Astrocyte (in vitro differentiated cells and primary cell): Measurements from ENCODE around the gene BLVRA. TPM values are rescaled to one million over a fixed set of nuclear protein-coding genes. Genes with fewer than 3 reads are reported as not detected.

Source experiments
- DNase-seq: peaks from one replicate; pipeline ENCODE4 v3.0.0-alpha.2; 2010; ENCODE audit warnings: low read depth
- FAIRE-seq: peaks from 2 replicates; lab custom pipeline; 2011; peaks lifted over from hg19 to GRCh38; lab: Jason Lieb, UNC
- H2AFZ ChIP-seq: 2 replicates; pipeline ENCODE4 v1.6.0; 2012; ENCODE audit warnings: low read depth, low read length, inconsistent platforms
- H3K27ac ChIP-seq: 2 replicates; pipeline ENCODE4 v1.5.1; 2011; ENCODE audit warnings: low read depth, low read length, inconsistent platforms
- H3K27me3 ChIP-seq: 2 replicates; pipeline ENCODE4 v1.6.0; 2011; ENCODE audit warnings: low read length, inconsistent platforms; ENCODE audit not compliant: insufficient read depth
- H3K36me3 ChIP-seq: 2 replicates; pipeline ENCODE4 v1.5.1; 2011; ENCODE audit warnings: low read length, inconsistent platforms; ENCODE audit not compliant: insufficient read depth
- H3K4me1 ChIP-seq: 2 replicates; pipeline ENCODE4 v1.5.1; 2011; ENCODE audit warnings: low read length, inconsistent platforms; ENCODE audit not compliant: insufficient read depth
- H3K4me2 ChIP-seq: 2 replicates; pipeline ENCODE4 v1.6.0; 2012; ENCODE audit warnings: low read length, inconsistent platforms
- H3K4me3 ChIP-seq: 2 replicates; pipeline ENCODE4 v1.5.1; 2011; ENCODE audit warnings: low read depth, mild to moderate bottlenecking, low read length, inconsistent platforms; ENCODE audit not compliant: insufficient read depth
- H3K79me2 ChIP-seq: 2 replicates; pipeline ENCODE4 v1.6.0; 2012; ENCODE audit warnings: mild to moderate bottlenecking, low read length, inconsistent platforms; ENCODE audit not compliant: insufficient read depth
- H3K9ac ChIP-seq: 2 replicates; pipeline ENCODE4 v1.6.0; 2012; ENCODE audit warnings: mild to moderate bottlenecking, low read length, inconsistent platforms
- H3K9me3 ChIP-seq: 2 replicates; pipeline ENCODE4 v1.5.1; 2012; ENCODE audit warnings: low read depth, mild to moderate bottlenecking, low read length, inconsistent platforms; ENCODE audit not compliant: insufficient read depth
- H4K20me1 ChIP-seq: 2 replicates; pipeline ENCODE4 v1.6.0; 2012; ENCODE audit warnings: low read length, inconsistent platforms; ENCODE audit not compliant: insufficient read depth
- H3K27ac Mint-ChIP-seq: one replicate; pipeline ENCODE4 v1.8.0; 2021; ENCODE audit warnings: mild to moderate bottlenecking, mixed read lengths; ENCODE audit not compliant: unreplicated experiment
- H3K27me3 Mint-ChIP-seq: one replicate; pipeline ENCODE4 v1.8.0; 2021; ENCODE audit warnings: low read depth, mixed read lengths; ENCODE audit not compliant: unreplicated experiment
- H3K36me3 Mint-ChIP-seq: one replicate; pipeline ENCODE4 v1.8.0; 2021; ENCODE audit warnings: low read depth, mixed read lengths; ENCODE audit not compliant: unreplicated experiment
- H3K4me1 Mint-ChIP-seq: one replicate; pipeline ENCODE4 v1.8.0; 2021; ENCODE audit warnings: low read depth, mixed read lengths; ENCODE audit not compliant: unreplicated experiment
- H3K4me3 Mint-ChIP-seq: one replicate; pipeline ENCODE4 v1.8.0; 2021; ENCODE audit warnings: mild to moderate bottlenecking, moderate library complexity, mixed read lengths; ENCODE audit not compliant: unreplicated experiment
- H3K9me3 Mint-ChIP-seq: one replicate; pipeline ENCODE4 v1.8.0; 2021; ENCODE audit warnings: mild to moderate bottlenecking, mixed read lengths; ENCODE audit not compliant: unreplicated experiment
- EZH2 ChIP-seq: IDR thresholded peaks from 2 replicates; pipeline ENCODE4 v1.6.1; 2012; ENCODE audit warnings: mild to moderate bottlenecking, low read length, inconsistent platforms; ENCODE audit not compliant: insufficient read depth
- total RNA-seq: library from RNA; stranded (reverse); gene quantifications from 2 replicates; pipeline ENCODE4 v1.2.1, GENCODE V29; 2021
- TF ChIP-seq, protein P1 (sequence below): IDR thresholded peaks from 2 replicates; pipeline ENCODE4 v1.5.1; 2011; ENCODE audit warnings: low read depth, mild to moderate bottlenecking, inconsistent platforms, low read length, moderate library complexity; ENCODE audit not compliant: insufficient read depth

Gene BLVRA
- total RNA-seq, 1 donor from 2014 or later, result 48.9 TPM

DNA sequence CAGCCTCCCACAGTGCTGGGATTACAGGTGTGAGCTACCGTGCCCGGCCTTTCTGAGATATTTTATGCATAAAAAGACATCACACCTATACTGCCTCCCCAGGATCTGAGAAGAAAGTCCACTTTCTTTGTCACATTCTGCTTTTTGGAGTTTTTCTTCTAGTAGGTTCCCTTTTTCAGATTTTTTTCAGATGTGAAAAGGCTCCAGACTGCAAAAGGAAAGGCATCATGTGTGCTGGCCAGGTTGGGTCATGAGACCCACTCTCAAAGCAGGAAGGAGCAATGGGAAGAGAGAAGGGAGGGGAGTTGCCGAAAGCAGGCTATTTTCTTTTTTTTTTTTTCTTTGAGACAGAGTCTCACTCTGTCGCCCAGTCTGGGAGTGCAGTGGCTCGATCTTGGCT is 10.8 kb downstream of the BLVRA start:
- TF ChIP-seq EZH2, result no peak
- TF ChIP-seq, protein P1, sequence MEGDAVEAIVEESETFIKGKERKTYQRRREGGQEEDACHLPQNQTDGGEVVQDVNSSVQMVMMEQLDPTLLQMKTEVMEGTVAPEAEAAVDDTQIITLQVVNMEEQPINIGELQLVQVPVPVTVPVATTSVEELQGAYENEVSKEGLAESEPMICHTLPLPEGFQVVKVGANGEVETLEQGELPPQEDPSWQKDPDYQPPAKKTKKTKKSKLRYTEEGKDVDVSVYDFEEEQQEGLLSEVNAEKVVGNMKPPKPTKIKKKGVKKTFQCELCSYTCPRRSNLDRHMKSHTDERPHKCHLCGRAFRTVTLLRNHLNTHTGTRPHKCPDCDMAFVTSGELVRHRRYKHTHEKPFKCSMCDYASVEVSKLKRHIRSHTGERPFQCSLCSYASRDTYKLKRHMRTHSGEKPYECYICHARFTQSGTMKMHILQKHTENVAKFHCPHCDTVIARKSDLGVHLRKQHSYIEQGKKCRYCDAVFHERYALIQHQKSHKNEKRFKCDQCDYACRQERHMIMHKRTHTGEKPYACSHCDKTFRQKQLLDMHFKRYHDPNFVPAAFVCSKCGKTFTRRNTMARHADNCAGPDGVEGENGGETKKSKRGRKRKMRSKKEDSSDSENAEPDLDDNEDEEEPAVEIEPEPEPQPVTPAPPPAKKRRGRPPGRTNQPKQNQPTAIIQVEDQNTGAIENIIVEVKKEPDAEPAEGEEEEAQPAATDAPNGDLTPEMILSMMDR, result no peak
- Histone ChIP-seq H3K9me3 (no peaks in the 10 kb centered on the region), H3K27me3 (no peaks in the 10 kb centered on the region), H3K4me3 (no peak overlapping the region), H3K27ac (no peak overlapping the region), H2AFZ (no peak overlapping the region), H3K4me1 (no peaks in the 10 kb centered on the region), H3K9ac (no peak overlapping the region), H3K36me3 (no peaks in the 10 kb centered on the region), H3K79me2 (no peaks in the 10 kb centered on the region), H3K4me2 (no peak overlapping the region), H4K20me1 (peaks cover 29% of the 10 kb centered on the region)
- FAIRE-seq (no peak), DNase-seq (no peak)
- Mint-ChIP-seq H3K4me3 (no peak overlapping the region), H3K9me3 (peaks cover 7% of the 10 kb centered on the region), H3K27ac (no peak overlapping the region), H3K4me1 (peaks cover 5% of the 10 kb centered on the region), H3K36me3 (peaks cover 20% of the 10 kb centered on the region), H3K27me3 (no peaks in the 10 kb centered on the region)

DNA sequence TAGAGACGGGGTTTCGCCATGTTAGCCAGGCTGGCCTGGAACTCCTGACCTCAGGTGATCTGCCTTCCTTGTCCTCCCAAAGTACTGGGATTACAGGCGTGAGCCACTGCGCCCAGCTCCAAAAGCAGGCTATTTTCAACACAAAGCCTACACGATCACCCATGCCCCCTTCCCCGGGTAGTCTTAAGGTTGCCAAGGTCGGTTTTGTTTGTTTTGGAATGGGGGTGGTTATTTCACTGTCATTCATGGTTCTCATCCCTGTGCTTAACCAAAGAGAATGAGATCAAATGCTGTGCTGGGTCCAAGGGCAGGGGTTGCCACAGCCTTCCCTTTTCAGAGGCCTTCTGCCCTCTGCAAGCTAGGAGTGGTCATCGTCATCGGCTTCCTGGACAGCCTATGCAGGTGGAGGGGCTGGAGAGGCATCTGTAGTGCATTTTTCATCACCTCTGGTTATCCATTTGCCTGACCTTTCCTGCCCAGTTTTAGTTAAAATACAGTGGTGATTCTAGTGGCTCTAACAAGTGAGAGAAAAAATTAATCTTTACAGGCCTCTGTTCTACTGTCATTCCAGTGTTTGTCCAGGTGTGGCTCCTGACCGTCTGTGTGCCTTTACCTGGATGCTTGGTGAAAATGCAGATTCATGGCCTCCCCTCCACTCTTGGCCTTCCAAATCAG is 11.4 kb downstream of the BLVRA start:
- H3K36me3 ChIP-seq, result no peaks in the 10 kb centered on the region
- no peak overlapping the region for H3K9ac ChIP-seq
- DNase-seq, result no peak
- H3K9me3 ChIP-seq, result no peaks in the 10 kb centered on the region
- peaks cover 20% of the 10 kb centered on the region for H3K36me3 Mint-ChIP-seq
- no peaks in the 10 kb centered on the region for H3K27me3 ChIP-seq
- no peak overlapping the region for H3K4me3 Mint-ChIP-seq
- H3K27ac ChIP-seq, result no peak overlapping the region
- H4K20me1 ChIP-seq, result peaks cover 23% of the 10 kb centered on the region
- H3K79me2 ChIP-seq, result no peaks in the 10 kb centered on the region
- no peak for FAIRE-seq
- H2AFZ ChIP-seq, result no peak overlapping the region
- H3K4me3 ChIP-seq, result no peak overlapping the region
- H3K27me3 Mint-ChIP-seq, result no peaks in the 10 kb centered on the region
- H3K4me2 ChIP-seq, result no peak overlapping the region
- H3K4me1 ChIP-seq, result no peaks in the 10 kb centered on the region
- H3K27ac Mint-ChIP-seq, result no peak overlapping the region
- peaks cover under 1% of the 10 kb centered on the region for H3K4me1 Mint-ChIP-seq
- TF ChIP-seq, protein P1, result no peak
- TF ChIP-seq EZH2, result no peak
- H3K9me3 Mint-ChIP-seq, result peaks cover 7% of the 10 kb centered on the region

DNA sequence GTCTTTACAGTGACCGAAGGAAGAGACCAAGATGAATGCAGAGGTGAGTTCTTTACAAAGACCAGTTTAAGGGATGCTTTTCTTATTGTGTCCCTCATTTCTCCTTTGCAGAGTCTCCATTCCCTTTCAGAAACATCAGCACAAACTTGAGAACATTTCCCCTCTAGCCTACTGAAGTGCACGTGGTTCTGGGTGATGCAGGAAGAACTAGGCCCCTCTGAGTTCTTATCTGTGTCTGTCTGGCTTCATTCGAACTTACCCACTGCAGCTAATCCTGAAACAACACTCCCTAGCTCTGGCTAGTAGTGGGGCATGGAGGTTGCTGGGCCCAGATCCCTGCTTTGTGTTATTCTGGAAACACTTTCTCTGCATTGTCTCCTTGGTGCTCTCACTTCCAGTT is 12.6 kb downstream of the BLVRA start:
- Histone ChIP-seq H3K9ac (no peak overlapping the region), H3K9me3 (no peaks in the 10 kb centered on the region), H3K27me3 (no peaks in the 10 kb centered on the region), H2AFZ (no peak overlapping the region), H3K4me1 (no peaks in the 10 kb centered on the region), H3K36me3 (no peaks in the 10 kb centered on the region), H4K20me1 (peaks cover 22% of the 10 kb centered on the region), H3K27ac (no peak overlapping the region), H3K4me2 (no peak overlapping the region), H3K4me3 (no peak overlapping the region), H3K79me2 (no peaks in the 10 kb centered on the region)
- no peaks in the 10 kb centered on the region for H3K27me3 Mint-ChIP-seq
- DNase-seq (no peak), FAIRE-seq (no peak)
- TF ChIP-seq EZH2, result no peak
- TF ChIP-seq, protein P1, result no peak
- H3K36me3 Mint-ChIP-seq, result peaks cover 20% of the 10 kb centered on the region
- H3K4me1 Mint-ChIP-seq, result no peaks in the 10 kb centered on the region
- no peak overlapping the region for H3K27ac Mint-ChIP-seq
- H3K4me3 Mint-ChIP-seq, result no peak overlapping the region
- peaks cover 9% of the 10 kb centered on the region for H3K9me3 Mint-ChIP-seq
